ENCODE measurements around the gene PRKCZ.

Gene PRKCZ

DNA sequence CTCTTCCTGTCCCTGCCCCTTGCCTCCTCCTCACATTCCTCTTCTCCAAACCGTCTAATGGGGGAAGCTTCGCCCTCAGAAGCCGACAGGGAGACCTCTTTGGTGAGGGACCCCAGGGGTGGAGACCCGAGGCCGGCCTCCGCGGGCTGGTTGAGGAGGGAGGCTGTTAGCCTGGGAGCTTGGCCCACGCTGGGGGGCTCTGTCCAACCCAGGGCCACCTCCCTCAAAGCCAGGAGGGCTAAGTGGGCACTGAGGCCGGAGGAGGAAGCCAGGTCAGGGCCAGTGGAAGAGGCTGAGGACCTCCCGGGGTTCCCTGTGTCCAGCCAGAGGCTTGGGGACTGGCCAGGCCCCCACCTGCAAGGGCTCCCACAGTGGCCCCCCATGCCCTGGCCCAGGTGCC lies 25.8 kb upstream of the PRKCZ start:
- in situ Hi-C loops (cut with MboI; ENCODE audit: low sequenced_read_pairs, unreplicated experiment) = no loop called here
- DNase-seq (ENCODE audit: low spot score) = no peak
- TF ChIP-seq, protein P1, sequence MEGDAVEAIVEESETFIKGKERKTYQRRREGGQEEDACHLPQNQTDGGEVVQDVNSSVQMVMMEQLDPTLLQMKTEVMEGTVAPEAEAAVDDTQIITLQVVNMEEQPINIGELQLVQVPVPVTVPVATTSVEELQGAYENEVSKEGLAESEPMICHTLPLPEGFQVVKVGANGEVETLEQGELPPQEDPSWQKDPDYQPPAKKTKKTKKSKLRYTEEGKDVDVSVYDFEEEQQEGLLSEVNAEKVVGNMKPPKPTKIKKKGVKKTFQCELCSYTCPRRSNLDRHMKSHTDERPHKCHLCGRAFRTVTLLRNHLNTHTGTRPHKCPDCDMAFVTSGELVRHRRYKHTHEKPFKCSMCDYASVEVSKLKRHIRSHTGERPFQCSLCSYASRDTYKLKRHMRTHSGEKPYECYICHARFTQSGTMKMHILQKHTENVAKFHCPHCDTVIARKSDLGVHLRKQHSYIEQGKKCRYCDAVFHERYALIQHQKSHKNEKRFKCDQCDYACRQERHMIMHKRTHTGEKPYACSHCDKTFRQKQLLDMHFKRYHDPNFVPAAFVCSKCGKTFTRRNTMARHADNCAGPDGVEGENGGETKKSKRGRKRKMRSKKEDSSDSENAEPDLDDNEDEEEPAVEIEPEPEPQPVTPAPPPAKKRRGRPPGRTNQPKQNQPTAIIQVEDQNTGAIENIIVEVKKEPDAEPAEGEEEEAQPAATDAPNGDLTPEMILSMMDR (IDR thresholded peaks at IDR 0.05; ENCODE audit: borderline replicate concordance, control extremely low read depth, extremely low read depth, insufficient read depth, missing control alignments) = no peak

DNA sequence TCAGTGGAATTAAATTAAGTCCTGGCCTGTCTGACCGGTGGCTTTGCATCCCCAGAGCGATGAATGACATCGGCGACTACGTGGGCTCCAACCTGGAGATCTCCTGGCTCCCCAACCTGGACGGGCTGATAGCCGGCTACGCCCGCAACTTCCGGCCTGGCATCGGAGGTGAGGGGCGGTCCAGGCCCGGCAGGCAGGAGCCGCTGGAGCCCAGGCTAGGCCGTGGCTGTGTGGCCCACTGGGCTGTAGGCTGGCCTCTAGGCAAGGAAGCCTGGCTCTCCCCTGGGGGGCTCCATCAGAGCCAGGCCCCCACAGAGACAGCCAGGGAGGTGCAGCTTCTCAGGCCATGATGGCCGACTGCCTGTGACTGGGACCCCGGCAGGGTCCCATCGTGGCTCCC lies 25.3 kb upstream of the PRKCZ start:
- no peak for DNase-seq (ENCODE audit: low spot score)
- in situ Hi-C loops (cut with MboI; ENCODE audit: low sequenced_read_pairs, unreplicated experiment) = no loop called here
- TF ChIP-seq, protein P1 (IDR thresholded peaks at IDR 0.05; ENCODE audit: borderline replicate concordance, control extremely low read depth, extremely low read depth, insufficient read depth, missing control alignments) = no peak

DNA sequence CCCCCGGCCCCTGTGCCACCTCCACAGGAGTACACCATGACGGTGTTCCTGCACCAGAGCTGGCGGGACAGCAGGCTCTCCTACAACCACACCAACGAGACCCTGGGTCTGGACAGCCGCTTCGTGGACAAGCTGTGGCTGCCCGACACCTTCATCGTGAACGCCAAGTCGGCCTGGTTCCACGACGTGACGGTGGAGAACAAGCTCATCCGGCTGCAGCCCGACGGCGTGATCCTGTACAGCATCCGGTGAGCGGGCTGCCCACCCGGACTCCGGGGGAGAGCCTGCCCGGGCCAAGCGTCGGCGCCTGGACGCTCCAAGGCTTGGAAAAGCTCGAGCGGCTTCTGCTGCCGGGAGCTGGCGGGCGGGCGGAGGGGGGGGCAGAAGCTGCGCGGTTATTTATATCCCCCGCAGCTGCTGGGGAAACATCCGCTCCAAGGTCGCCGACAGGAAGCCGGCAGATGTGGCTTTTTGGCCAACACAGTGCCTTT lies 24.7 kb upstream of the PRKCZ start:
- no peak for DNase-seq (ENCODE audit: low spot score)
- in situ Hi-C loops (cut with MboI; ENCODE audit: low sequenced_read_pairs, unreplicated experiment) = no loop called here
- TF ChIP-seq, protein P1 (IDR thresholded peaks at IDR 0.05; ENCODE audit: borderline replicate concordance, control extremely low read depth, extremely low read depth, insufficient read depth, missing control alignments) = no peak

DNA sequence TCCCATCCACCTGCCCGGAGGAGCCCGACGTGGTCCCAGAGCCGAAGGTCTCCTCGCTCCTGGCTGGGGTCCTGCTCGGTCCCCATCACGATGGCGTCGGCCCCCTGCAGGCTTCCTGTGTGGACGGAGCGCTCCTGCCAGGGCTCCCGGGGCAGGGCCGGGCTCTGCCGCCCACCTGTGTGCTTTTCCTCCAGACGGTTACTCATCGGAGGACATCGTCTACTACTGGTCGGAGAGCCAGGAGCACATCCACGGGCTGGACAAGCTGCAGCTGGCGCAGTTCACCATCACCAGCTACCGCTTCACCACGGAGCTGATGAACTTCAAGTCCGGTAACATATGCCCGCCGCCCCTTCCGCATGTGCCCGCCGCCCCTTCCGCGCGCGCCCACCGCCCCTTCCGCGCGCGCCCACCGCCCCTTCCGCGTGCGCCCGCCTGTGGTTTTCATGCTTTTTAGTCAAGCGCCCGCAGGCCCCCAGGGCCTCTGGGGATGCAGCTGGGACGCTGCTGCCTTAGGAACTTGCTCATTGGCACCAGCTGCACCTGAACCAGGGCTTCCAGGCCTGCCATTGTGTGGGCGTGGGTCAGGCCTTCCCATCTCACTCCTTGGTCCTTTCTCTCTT lies 22.1 kb upstream of the PRKCZ start:
- in situ Hi-C loops (cut with MboI; ENCODE audit: low sequenced_read_pairs, unreplicated experiment) = no loop called here
- TF ChIP-seq, protein P1 (IDR thresholded peaks at IDR 0.05; ENCODE audit: borderline replicate concordance, control extremely low read depth, extremely low read depth, insufficient read depth, missing control alignments) = no peak
- no peak for DNase-seq (ENCODE audit: low spot score)

DNA sequence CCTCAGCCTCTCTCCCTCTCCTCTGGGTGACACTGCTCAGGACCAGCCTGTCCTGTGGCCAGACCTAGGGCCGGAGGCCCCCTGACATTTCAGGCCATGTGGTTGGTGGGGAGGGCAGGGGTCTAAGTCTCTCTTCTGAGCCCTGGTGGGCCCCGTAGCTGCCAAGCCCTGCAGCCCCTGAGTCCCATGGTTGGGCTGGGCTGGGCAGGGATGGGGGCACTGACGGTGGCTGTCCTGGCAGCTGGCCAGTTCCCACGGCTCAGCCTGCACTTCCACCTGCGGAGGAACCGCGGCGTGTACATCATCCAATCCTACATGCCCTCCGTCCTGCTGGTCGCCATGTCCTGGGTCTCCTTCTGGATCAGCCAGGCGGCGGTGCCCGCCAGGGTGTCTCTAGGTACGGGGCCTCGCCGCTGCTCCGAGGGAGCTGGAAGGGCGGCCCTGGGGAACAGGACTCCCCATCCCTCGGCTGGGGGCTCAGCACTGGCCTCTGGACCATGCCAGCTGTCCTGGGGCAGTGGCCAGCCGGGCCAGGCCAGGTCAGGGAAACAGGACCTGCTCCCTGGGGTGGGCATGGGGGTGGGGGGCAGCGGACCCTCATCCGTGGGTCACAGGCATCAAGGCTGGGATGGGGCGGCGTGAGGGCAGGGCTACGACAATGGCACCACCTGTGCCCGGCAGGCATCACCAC lies 21.2 kb upstream of the PRKCZ start:
- TF ChIP-seq, protein P1 (IDR thresholded peaks at IDR 0.05; ENCODE audit: borderline replicate concordance, control extremely low read depth, extremely low read depth, insufficient read depth, missing control alignments) = no peak
- in situ Hi-C loops (cut with MboI; ENCODE audit: low sequenced_read_pairs, unreplicated experiment) = no loop called here
- DNase-seq (ENCODE audit: low spot score) = no peak

DNA sequence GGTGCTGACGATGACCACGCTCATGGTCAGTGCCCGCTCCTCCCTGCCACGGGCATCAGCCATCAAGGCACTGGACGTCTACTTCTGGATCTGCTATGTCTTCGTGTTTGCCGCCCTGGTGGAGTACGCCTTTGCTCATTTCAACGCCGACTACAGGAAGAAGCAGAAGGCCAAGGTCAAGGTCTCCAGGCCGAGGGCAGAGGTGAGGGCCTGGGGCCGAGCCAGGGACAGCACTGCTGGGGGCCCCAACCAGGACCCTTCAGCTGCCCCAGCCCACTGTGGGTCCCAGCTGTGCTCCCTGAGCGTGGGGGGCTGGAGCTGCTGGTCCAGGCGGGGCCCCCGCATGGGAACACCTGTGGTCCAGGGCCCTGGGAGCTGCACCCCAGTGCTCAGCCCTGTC lies 20.6 kb upstream of the PRKCZ start:
- TF ChIP-seq, protein P1 (IDR thresholded peaks at IDR 0.05; ENCODE audit: borderline replicate concordance, control extremely low read depth, extremely low read depth, insufficient read depth, missing control alignments) = no peak
- in situ Hi-C loops (cut with MboI; ENCODE audit: low sequenced_read_pairs, unreplicated experiment) = no loop called here
- DNase-seq (ENCODE audit: low spot score) = no peak

Data from GM13976 (cell line).